Thyroid gland (tissue), 4 donors: ENCODE results near the gene FOLR1. TPM values are rescaled to one million over a fixed set of nuclear protein-coding genes. Genes with fewer than 3 reads are reported as not detected.
"Not testable (repeated sequence)": the region's sequence is repeated elsewhere in the genome, so short reads cannot be mapped to it uniquely, and the experiment has no call there.

ENCODE experiments used
- DNase-seq, 2 donors: peaks; one replicate each; pipeline ENCODE4 v3.0.0-alpha.2; 2019
- H3K27ac ChIP-seq, 3 donors: fragments of 200-600 bp; sonication (generic); 1 replicate in 2 of 3; 2 replicates in 1 of 3; pipeline ENCODE4 v1.5.1; 2016 to 2019; ENCODE audit warnings: mild to moderate bottlenecking in 1 of 3, moderate library complexity in 1 of 3
- H3K27me3 ChIP-seq: fragments of 200-600 bp; sonication (generic); one replicate; pipeline ENCODE4 v1.5.1; 2019
- H3K36me3 ChIP-seq, 2 donors: fragments of 200-600 bp; sonication (generic); one replicate each; pipeline ENCODE4 v1.5.1; 2016 to 2019
- H3K4me1 ChIP-seq, 2 donors: fragments of 200-600 bp; sonication (generic); one replicate each; pipeline ENCODE4 v1.5.1; 2017 to 2019
- H3K4me3 ChIP-seq, 3 donors: fragments of 200-600 bp; sonication (generic); replicated peaks in 1 of 3; 1 replicate in 2 of 3; 2 replicates in 1 of 3; pipeline ENCODE4 v1.5.1; 2016; ENCODE audit warnings: mild to moderate bottlenecking in 1 of 3
- H3K9me3 ChIP-seq: fragments of 200-600 bp; sonication (generic); one replicate; pipeline ENCODE4 v1.5.1; 2017
- CTCF ChIP-seq, 6 experiments: fragments of 200-600 bp in 3 of 6; fragments of 450-650 bp in 3 of 6; sonication (generic) in 3 of 6; IDR thresholded peaks; one replicate each; pipeline ENCODE4 v1.5.1; 2016 to 2019; ENCODE audit warnings: antibody characterized with exemption in 6 of 6, mild to moderate bottlenecking in 2 of 6, inconsistent platforms in 1 of 6, moderate library complexity in 1 of 6
- POLR2A ChIP-seq, 2 donors: fragments of 450-650 bp; IDR thresholded peaks; one replicate each; pipeline ENCODE4 v1.6.1; 2017; ENCODE audit warnings: antibody characterized with exemption in 2 of 2, mild to moderate bottlenecking in 2 of 2, moderate library complexity in 1 of 2
- WGBS, 2 donors: methylation state at CpG; one replicate each; pipeline ENCODE4 v1.1.5; 2017; 5-methylcytosine and 5-hydroxymethylcytosine counted together
- intact Hi-C: fragments of 100-400 bp; cut with DNase I; formaldehyde crosslinking; loops from one replicate; pipeline ENCODE4 v1.15.1; 2023
- total RNA-seq, 4 donors: library from RNA; depleted of rRNA; stranded (reverse); fragments of >200 nt; gene quantifications; one replicate each; pipeline ENCODE4 v1.2.3, GENCODE V29; 2016

FOLR1 gene
- total RNA-seq, 4 donors from 2014 or later: 5.5 to 64.9 (median 36.3) TPM

DNA sequence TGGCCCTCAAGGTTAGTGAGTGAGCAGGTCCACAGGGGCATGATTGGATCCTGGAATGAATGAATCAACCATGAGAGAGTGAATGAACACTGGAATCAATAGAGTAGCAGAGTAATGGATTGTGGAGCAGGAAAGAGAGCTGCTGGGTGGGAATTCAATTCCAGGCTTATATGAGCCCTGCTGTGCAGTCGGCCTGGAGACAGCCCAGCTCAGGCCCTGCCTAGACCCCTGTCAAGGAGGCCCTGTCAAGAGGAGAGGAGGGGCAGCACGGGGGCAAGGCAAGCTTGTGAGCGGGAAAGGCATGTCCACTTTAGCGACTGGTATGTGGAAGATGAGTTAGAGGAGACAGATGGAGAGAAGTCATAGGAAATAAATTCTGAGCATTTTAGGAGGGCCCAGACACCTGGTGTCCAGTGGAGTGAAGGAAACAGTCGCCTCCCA is 1.3 kb upstream of the FOLR1 start:
- Histone ChIP-seq H3K4me1 (peaks cover 20 to 26% of the 10 kb centered on the region in 2 donors), H3K4me3 (no peak overlapping the region), H3K27ac (no peak overlapping the region), H3K9me3 (no peaks in the 10 kb centered on the region), H3K27me3 (no peaks in the 10 kb centered on the region), H3K36me3 (no peaks in the 10 kb centered on the region)
- no peak for DNase-seq
- TF ChIP-seq POLR2A (IDR thresholded peaks at IDR 0.05): no peak
- no peak for TF ChIP-seq CTCF (IDR thresholded peaks at IDR 0.05)
- intact Hi-C loops: no loop called here
- 65 to 75% methylated on average over 5 of the region's 5 CpGs for WGBS, 2 donors

- Histone ChIP-seq H3K9me3 (no peaks in the 10 kb centered on the region), H3K4me1 (peaks cover 22% of the 10 kb centered on the region in 2 donors), H3K36me3 (no peaks in the 10 kb centered on the region), H3K27me3 (no peaks in the 10 kb centered on the region), H3K27ac (no peak overlapping the region), H3K4me3 (no peak overlapping the region)
- intact Hi-C loops: no loop called here
- 67 to 73% methylated on average over 11 to 12 of the region's 12 CpGs for WGBS, 2 donors
- no peak for TF ChIP-seq CTCF (IDR thresholded peaks at IDR 0.05)
- no peak for TF ChIP-seq POLR2A (IDR thresholded peaks at IDR 0.05)
- peak in 1 of 2 donors; percentile 42 for DNase-seq
These were observed 3.8 kb downstream of the FOLR1 start for GRCh38 chr11:72195518-72196270.

DNA sequence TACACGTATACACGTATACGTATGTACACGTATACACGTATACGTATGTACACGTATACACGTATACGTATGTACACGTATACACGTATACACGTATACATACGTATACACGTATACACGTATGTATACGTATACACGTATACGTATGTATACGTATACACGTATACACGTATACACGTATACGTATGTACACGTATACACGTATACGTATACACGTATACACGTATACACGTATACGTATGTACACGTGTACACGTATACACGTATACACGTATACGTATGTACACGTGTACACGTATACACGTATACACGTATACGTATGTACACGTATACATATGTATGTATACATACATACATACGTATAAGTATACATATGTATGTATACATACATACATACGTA is 9.5 kb downstream of the FOLR1 start:
- H3K27ac ChIP-seq, H3K9me3 ChIP-seq, H3K36me3 ChIP-seq, H3K4me3 ChIP-seq, intact Hi-C loops, H3K27me3 ChIP-seq, DNase-seq: not testable (repeated sequence)
- H3K4me1 ChIP-seq: peaks cover 10 to 11% of the 10 kb centered on the region in 2 donors
- 91 to 92% methylated on average over 43 of the region's 43 CpGs for WGBS, 2 donors

GRCh38 chr11:72202571-72202970 is 10.6 kb downstream of the FOLR1 start:
- intact Hi-C loops: no loop called here

DNA sequence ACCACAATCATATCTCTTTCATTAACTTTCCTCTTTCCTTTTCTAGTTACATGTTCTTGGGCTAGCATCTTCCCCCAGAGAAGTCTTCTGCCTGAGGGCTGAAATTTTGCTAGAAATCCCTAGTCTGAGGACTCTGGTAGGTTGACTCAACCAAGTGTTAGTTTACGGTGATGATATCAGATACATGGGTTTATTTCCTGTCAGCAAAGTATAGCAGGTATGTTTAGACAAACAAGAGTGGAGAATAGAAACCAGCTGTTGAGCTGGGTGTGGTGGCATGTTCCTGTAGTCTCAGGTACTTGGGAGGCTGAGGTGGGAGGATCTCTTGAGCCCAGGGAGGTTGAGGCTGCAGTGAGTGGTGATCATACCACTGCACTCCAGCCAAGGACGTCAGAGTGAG is 11.2 kb downstream of the FOLR1 start:
- Histone ChIP-seq H3K9me3 (no peaks in the 10 kb centered on the region), H3K27ac (no peak overlapping the region), H3K36me3 (no peaks in the 10 kb centered on the region), H3K27me3 (no peaks in the 10 kb centered on the region), H3K4me3 (no peak overlapping the region), H3K4me1 (peaks cover 9 to 11% of the 10 kb centered on the region in 2 donors)
- intact Hi-C loops: no loop called here
- no peak for DNase-seq
- 75 to 82% methylated on average over 2 of the region's 2 CpGs for WGBS, 2 donors
- TF ChIP-seq CTCF (IDR thresholded peaks at IDR 0.05) (no peak), POLR2A (IDR thresholded peaks at IDR 0.05) (no peak)

More at GRCh38 chr11:72202571-72202970, 10.6 kb downstream of the FOLR1 start:
- Histone ChIP-seq H3K4me3 (no peak overlapping the region), H3K4me1 (peaks cover 9 to 11% of the 10 kb centered on the region in 2 donors), H3K36me3 (no peaks in the 10 kb centered on the region), H3K27ac (no peak overlapping the region), H3K9me3 (no peaks in the 10 kb centered on the region), H3K27me3 (no peaks in the 10 kb centered on the region)
- 94 to 99% methylated on average over 6 of the region's 6 CpGs for WGBS, 2 donors
- no peak for DNase-seq
- TF ChIP-seq POLR2A (IDR thresholded peaks at IDR 0.05) (no peak), CTCF (IDR thresholded peaks at IDR 0.05) (no peak)
